A673 (cell line): ENCODE data around the gene CTRL. TPM values are rescaled to one million over a fixed set of nuclear protein-coding genes. Genes with fewer than 3 reads are reported as not detected.

Experiments
- BruUV-seq: library from RNA; stranded (reverse); fragments of 400-500 nt; replicated peaks from 2 replicates; lab custom pipeline; 2021; lab: Mats Ljungman, UMichigan
- CTCF ChIA-PET: fragments of 300-600 bp; sonication (Branson Sonifier 250); formaldehyde crosslinking; loops from one replicate; lab custom pipeline; 2022; ENCODE audit warnings: antibody characterized with exemption; lab: Charles Lee
- POLR2A ChIA-PET: fragments of 300-600 bp; sonication (Branson Sonifier 250); formaldehyde crosslinking; loops from one replicate; lab custom pipeline; 2022; ENCODE audit warnings: antibody characterized with exemption; ENCODE audit not compliant: low non-redundant PET; lab: Charles Lee
- DNase-seq: peaks from one replicate; pipeline ENCODE4 v3.0.0-alpha.2; 2015; ENCODE audit warnings: low spot score
- H3K27ac ChIP-seq: fragments of 200-600 bp; sonication (generic); 2 replicates; pipeline ENCODE4 v1.5.1; 2016; ENCODE audit warnings: mixed run types, low read depth, mild to moderate bottlenecking, mixed read lengths, antibody characterized with exemption, low read length; ENCODE audit not compliant: poor library complexity, severe bottlenecking
- H3K27me3 ChIP-seq: fragments of 200-600 bp; sonication (generic); replicated peaks from 2 replicates; pipeline ENCODE4 v1.6.1; 2017; ENCODE audit warnings: mixed run types, low read depth, mild to moderate bottlenecking, mixed read lengths, antibody characterized with exemption, low read length; ENCODE audit not compliant: insufficient read depth, poor library complexity
- H3K36me3 ChIP-seq: fragments of 200-600 bp; sonication (generic); 2 replicates; pipeline ENCODE4 v1.6.1; 2016; ENCODE audit warnings: mixed run types, mild to moderate bottlenecking, mixed read lengths, antibody characterized with exemption, low read length; ENCODE audit not compliant: insufficient read depth, poor library complexity, severe bottlenecking
- H3K4me1 ChIP-seq: fragments of 200-600 bp; sonication (generic); 2 replicates; pipeline ENCODE4 v1.6.1; 2017; ENCODE audit warnings: mixed run types, mild to moderate bottlenecking, mixed read lengths, antibody characterized with exemption, low read length; ENCODE audit not compliant: insufficient read depth, poor library complexity, severe bottlenecking
- H3K4me3 ChIP-seq: fragments of 200-600 bp; sonication (generic); 2 replicates; pipeline ENCODE4 v1.5.1; 2016; ENCODE audit warnings: low read depth, mixed run types, mild to moderate bottlenecking, mixed read lengths, low read length; ENCODE audit not compliant: poor library complexity, severe bottlenecking
- H3K9me3 ChIP-seq: fragments of 200-600 bp; sonication (generic); 2 replicates; pipeline ENCODE4 v1.6.1; 2016; ENCODE audit warnings: mixed run types, low read depth, mild to moderate bottlenecking, mixed read lengths, antibody characterized with exemption, low read length; ENCODE audit not compliant: poor library complexity, severe bottlenecking
- EZH2 ChIP-seq: fragments of 200-600 bp; sonication (generic); IDR thresholded peaks from 2 replicates; pipeline ENCODE4 v1.6.1; 2017; ENCODE audit warnings: borderline replicate concordance, low read depth, mild to moderate bottlenecking, mixed read lengths, antibody characterized with exemption, low read length; ENCODE audit not compliant: poor library complexity, severe bottlenecking
- intact Hi-C: fragments of 100-400 bp; cut with micrococcal nuclease; formaldehyde crosslinking; loops from one replicate; pipeline ENCODE4 v1.10.0; 2022; ENCODE audit not compliant: unreplicated experiment
- total RNA-seq: library from RNA; stranded (reverse); gene quantifications from 2 replicates; pipeline ENCODE4 v1.2.3, GENCODE V29; 2021
- TF ChIP-seq, protein P1 (sequence below): fragments of 300-800, 200-600 bp; sonication (generic); conservative IDR thresholded peaks from 2 replicates; pipeline ENCODE4 v1.5.1; 2017; ENCODE audit warnings: low read depth, mild to moderate bottlenecking, antibody characterized with exemption, low read length, moderate library complexity, mixed read lengths

The CTRL gene
- total RNA-seq, 1 experiment from 2014 or later = 2.9 TPM

DNA sequence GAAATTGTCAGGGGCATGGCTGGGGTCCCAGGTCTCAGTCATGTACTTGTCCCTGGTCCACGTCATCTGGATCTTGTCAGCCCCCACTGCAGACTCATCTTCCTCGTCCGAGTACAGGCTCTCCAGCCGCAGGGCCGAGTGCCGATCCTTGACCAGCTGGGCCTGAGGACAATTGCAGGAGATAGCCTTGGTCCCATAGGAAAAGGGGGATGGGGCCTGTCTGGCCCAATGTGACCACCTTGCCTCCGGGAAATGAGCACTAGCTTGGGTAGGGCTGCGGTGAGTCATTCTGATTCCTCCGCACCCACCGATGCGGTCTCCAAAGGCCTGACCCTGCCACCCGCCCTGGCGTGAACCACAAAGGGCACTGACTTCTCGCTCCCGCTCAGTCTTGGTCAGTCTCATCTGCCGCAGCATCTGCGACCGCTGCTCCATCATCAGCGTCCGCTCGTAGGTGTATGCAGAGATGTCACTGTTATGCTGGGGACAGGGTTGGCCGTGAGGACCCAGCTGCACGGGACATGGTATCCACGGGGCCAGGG lies 13.8 kb upstream of the CTRL start:
- no peak for DNase-seq
- H3K4me1 ChIP-seq = no peaks in the 10 kb centered on the region
- no peak for TF ChIP-seq EZH2
- TF ChIP-seq, protein P1, sequence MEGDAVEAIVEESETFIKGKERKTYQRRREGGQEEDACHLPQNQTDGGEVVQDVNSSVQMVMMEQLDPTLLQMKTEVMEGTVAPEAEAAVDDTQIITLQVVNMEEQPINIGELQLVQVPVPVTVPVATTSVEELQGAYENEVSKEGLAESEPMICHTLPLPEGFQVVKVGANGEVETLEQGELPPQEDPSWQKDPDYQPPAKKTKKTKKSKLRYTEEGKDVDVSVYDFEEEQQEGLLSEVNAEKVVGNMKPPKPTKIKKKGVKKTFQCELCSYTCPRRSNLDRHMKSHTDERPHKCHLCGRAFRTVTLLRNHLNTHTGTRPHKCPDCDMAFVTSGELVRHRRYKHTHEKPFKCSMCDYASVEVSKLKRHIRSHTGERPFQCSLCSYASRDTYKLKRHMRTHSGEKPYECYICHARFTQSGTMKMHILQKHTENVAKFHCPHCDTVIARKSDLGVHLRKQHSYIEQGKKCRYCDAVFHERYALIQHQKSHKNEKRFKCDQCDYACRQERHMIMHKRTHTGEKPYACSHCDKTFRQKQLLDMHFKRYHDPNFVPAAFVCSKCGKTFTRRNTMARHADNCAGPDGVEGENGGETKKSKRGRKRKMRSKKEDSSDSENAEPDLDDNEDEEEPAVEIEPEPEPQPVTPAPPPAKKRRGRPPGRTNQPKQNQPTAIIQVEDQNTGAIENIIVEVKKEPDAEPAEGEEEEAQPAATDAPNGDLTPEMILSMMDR = no peak
- intact Hi-C loops = no loop called here
- H3K27ac ChIP-seq = no peak overlapping the region
- H3K4me3 ChIP-seq = no peak overlapping the region
- H3K36me3 ChIP-seq = peaks cover 38% of the 10 kb centered on the region
- no peaks in the 10 kb centered on the region for H3K27me3 ChIP-seq
- H3K9me3 ChIP-seq = no peaks in the 10 kb centered on the region
- POLR2A ChIA-PET = no interaction called here
- no TSS peak for BruUV-seq
- CTCF ChIA-PET = no interaction called here

DNA sequence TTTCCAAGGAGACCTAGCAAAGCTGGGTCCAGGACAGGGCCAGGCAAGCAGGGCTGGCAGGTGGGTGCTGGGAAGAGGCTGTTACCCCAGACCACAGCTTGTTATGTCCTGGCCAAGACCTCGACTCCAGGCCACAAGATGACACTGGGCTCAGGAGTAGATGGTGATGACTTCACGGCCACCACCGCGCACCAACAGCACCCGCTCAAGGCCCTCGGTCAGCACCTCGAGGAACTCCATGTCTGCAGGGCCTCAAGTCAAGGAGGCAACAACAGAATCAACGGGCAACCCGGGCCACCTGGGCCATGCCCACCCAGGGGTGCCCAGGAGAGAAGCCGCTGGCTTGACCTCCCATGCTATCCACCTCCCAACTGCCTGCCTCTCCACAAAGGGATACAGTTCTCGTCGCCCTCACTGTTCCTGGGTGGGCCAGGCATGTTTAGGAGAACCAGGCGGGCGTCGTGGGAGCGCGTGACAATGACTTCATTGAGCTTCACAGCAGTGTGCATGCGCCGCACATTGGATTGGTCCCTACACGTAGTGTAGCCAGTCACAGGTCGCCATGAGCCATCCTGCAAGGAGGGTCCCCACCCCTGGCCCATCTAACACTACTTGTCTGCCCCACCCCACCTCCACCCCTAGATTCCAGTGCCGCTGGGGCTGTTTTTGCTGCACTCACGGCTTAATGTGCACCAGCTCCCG lies 13.2 kb upstream of the CTRL start:
- ChIA-PET CTCF (no interaction called here), POLR2A (no interaction called here)
- DNase-seq = no peak
- no peak for TF ChIP-seq EZH2
- TF ChIP-seq, protein P1 = no peak
- peaks cover 33% of the 10 kb centered on the region for H3K36me3 ChIP-seq
- no peaks in the 10 kb centered on the region for H3K4me1 ChIP-seq
- no peak overlapping the region for H3K27ac ChIP-seq
- no peaks in the 10 kb centered on the region for H3K27me3 ChIP-seq
- no TSS peak for BruUV-seq
- H3K4me3 ChIP-seq = no peak overlapping the region
- no peaks in the 10 kb centered on the region for H3K9me3 ChIP-seq
- intact Hi-C loops = no loop called here

- no peak within 1 kb of the TSS for H3K4me3 ChIP-seq
- peak; percentile 29 for DNase-seq
- H3K27me3 ChIP-seq = no peaks in the 10 kb centered on the region
- CTCF ChIA-PET = no interaction called here
- intact Hi-C loops = no loop called here
- H3K36me3 ChIP-seq = peaks cover 29% of the 10 kb centered on the region
- H3K9me3 ChIP-seq = no peaks in the 10 kb centered on the region
- no peak for TF ChIP-seq EZH2
- TF ChIP-seq, protein P1 = no peak
- H3K27ac ChIP-seq = peak within 1 kb of the TSS; percentile 50
- H3K4me1 ChIP-seq = no peaks in the 10 kb centered on the region
- POLR2A ChIA-PET = no interaction called here
- no TSS peak for BruUV-seq
Observed at GRCh38 chr16:67943619-67944504, 12.2 kb upstream of the CTRL start, which contains the start of gene LCAT. LCAT (minus strand) TSS chr16:67944120; CDS start chr16:67944101, 19 bp downstream.
